GM21576 (cell line): ENCODE measurements around the gene EDEM2.
"Not testable (repeated sequence)": the region's sequence is repeated elsewhere in the genome, so short reads cannot be mapped to it uniquely, and the experiment has no call there.

Experiments
- ATAC-seq: cut with Tn5 transposase; IDR thresholded peaks from one replicate; pipeline ENCODE4 v1.9.1; 2021; ENCODE audit warnings: mild to moderate bottlenecking, moderate library complexity; ENCODE audit not compliant: unreplicated experiment

Gene EDEM2

GRCh38 chr20:35133735-35134134 lies 13.4 kb downstream of the EDEM2 start:
- ATAC-seq = no peak

DNA sequence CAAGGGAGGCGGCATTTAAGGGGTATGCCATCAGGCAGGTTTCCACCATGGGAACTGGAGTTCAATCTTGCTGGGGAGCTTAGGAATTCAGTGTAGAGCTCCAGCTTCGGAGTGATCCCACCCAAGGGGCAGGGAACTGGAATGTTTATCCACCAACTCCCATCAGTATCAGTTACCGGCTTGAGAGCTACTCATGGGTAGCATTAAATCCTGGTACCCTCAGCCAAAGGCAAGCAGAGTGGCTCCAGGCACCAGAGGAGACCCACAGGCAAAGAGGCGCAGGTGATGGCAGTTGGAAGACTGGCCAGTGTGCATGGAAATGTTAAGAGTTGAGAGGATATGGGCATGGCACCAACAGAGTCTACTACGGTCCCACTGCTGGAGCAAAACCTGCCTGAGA lies 14.1 kb downstream of the EDEM2 start:
- ATAC-seq = no peak

- no peak for ATAC-seq
These were observed 15.2 kb downstream of the EDEM2 start for GRCh38 chr20:35131934-35132333.

DNA sequence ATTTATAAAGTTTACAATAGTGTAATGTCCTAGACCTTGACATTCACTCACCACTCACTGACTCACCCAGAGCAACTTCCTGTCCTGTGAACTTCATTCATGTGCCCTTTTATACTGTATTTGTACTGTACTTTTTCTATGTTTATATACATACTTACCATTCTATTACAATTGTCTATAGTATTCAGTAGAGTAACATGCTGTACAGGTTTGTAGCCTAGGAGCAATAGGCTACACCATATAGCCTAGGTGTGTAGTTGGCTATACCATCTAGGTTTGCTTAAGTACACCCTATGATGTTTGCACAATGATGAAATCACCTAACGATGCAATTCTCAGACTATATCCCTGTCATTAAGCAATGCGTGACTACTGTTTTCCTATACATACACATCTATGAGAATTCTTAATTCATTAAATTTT lies 17.5 kb downstream of the EDEM2 start:
- no peak for ATAC-seq

GRCh38 chr20:35125753-35126152 lies 21.4 kb downstream of the EDEM2 start:
- ATAC-seq = no peak

GRCh38 chr20:35122756-35123405 lies 24.3 kb downstream of the EDEM2 start:
- ATAC-seq = no peak

DNA sequence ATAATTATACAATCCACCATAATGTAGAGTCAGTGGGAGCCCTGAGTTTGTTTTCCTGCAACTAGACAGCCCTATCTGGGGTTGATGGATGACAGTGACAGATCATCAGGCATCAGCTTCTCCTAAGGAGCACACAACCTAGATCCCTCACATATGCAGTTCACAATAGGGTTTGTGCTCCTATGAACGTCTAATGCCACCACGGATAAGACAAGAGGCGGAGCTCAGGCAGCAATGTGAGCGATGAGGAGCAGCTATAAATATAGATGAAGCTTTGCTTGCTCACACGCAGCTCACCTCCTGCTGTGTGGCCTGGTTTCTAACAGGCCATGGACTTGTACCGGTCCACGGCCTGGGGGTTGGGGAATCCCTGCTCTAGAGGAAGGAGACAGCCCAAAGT lies 25.9 kb downstream of the EDEM2 start:
- no peak for ATAC-seq

DNA sequence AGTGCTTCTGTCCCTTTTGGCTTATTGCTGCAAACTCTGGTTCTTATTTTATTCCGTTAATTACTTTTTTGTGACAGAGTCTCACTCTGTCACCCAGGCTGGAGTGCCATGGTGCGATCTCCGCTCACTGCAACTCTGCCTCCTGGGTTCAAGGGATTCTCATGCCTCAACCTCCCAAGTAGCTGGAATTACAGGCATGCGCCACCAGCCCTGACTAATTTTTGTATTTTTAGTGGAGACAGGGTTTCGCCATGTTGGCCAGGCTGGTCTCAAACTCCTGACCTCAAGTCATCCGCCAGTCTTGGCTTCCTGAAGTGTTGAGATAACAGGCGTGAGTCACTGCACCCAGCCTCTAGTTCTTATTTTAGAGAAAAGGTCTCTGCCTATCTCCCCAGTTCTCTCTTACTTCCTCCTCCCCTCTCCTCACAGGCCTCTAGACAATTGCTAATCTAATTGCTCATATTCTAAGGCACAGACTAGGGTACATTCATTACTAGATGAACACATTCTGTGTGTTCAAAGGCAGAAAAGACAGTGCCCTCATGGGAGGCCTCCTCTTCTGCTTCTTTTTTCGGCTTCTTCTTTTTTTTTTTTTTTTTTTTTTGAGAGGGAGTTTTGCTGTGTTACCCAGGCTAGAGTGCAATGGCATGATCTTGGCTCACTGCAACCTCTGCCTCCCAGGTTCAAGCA lies 27.0 kb downstream of the EDEM2 start:
- ATAC-seq = no peak

DNA sequence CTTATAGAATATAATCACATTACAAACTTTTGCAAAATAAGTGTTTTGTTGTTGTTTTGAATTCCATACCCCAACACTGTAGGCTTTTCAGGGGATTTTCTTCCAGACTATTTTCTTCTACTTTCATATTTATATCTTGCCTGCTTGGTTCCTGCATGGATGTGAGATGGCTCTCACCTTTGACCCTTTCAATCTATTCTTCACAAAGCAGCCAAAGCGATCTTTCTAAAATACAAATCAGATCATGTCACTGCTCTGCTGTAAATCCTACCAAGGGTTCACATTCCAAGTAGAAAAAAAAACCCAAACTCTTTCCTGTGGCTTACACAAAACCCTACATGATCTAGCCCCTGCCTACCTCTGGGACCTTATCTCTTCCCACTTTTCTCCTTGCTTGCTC lies 29.5 kb downstream of the EDEM2 start:
- ATAC-seq = no peak

DNA sequence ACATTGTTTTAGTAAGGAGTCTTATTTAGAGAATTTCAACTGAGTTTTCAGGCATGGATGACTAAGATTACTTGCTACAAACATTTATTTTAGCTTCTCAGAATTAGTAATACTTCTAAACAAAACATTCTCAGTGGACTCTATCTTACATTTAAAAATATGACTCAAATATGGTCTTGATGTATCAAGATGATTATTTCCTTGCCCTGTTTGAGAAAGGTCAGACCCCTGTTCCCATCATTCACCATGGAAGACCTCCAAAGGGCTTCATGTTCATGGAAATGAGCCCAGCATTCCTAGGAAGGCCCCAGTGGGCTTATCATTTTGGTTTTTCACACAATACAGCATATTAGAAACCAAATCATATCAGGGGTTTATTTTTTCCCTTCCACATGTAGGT lies 29.9 kb downstream of the EDEM2 start:
- no peak for ATAC-seq

- no peak for ATAC-seq
These were observed 30.9 kb downstream of the EDEM2 start for GRCh38 chr20:35116258-35116657.

- no peak for ATAC-seq
These were observed 31.5 kb downstream of the EDEM2 start for GRCh38 chr20:35115606-35116005.

DNA sequence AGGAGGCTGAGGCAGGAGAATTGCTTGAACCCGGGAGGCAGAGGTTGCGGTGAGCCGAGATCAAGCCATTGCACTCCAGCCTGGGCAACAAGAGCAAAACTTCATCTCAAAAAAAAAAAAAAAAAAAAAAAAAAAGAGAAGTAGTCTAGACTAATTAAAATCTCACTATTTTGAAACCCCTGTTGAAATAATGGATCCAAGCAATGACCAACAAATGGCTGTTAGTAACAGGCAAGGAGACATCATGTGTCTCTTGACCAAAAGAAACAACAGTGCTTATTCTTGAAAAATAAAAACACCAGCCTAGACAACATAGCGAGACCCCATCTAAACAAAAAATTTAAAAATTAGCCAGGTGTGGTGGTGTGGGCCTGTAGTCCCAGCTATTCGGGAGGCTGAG lies 34.9 kb downstream of the EDEM2 start:
- ATAC-seq = not testable (repeated sequence)

DNA sequence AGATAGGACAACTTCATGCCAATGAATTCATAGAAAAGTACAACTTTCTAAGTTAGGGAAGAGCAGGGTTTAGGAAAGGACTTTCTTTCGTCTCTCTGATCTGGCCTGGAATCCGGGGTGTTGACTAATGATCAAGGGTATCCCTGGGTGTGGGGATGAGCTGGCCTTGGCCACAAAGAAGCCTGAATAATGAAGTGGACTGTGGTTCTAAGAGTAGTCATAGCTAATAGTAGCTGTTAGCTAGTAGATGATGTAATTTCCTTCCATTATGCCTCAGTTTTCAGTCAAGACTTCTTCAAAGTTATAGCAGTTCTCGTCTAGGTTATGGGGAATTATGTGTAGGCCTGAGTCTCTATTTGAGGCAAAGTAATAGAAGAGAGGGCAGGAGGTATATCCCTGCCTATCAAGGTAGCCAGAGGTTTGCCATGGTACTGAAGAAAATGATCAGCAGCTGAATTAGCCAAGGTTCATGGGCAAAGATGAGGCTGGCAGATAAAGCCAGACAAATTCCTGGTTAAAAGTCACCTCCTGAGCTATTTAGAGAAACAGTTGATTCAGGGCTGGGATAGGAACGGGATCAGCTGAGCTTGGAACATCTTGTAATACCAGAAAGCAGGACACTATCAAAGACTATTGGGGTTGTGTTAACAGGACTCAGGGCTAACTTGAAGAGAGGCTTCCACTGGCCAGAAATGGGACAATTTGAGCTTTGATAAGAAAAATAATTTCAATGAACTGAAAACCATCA lies 35.8 kb downstream of the EDEM2 start:
- ATAC-seq = no peak

GRCh38 chr20:35108921-35109320 lies 38.2 kb downstream of the EDEM2 start:
- no peak for ATAC-seq

- no peak for ATAC-seq
These were observed 40.2 kb downstream of the EDEM2 start for GRCh38 chr20:35106827-35107380.

DNA sequence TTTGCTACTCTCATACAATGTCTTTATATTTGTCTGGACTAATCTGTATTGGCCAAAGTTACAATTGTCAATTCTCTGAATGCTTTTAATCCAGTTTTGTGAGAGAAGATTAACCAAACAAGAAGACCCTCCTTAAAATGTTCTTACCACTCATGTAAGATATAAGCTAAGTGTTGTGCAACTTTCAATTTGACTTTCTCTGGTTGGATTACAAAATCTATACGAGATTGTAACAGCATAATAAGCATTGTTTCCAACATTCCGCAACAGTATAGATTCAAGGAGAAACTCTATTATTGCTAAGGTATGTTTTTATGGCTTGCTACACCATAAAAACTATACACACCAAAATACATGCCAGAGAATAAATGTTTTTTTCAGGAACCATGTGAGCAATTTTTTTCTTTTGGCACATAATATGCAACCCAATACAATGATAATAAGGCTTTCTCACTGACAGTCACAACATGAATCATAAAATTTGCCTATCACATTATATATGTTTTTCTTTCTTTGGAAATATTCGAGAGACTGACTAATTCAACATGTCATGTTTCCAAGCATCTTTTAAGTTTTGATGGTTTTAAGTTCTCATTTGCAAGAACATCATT lies 42.3 kb downstream of the EDEM2 start:
- no peak for ATAC-seq

DNA sequence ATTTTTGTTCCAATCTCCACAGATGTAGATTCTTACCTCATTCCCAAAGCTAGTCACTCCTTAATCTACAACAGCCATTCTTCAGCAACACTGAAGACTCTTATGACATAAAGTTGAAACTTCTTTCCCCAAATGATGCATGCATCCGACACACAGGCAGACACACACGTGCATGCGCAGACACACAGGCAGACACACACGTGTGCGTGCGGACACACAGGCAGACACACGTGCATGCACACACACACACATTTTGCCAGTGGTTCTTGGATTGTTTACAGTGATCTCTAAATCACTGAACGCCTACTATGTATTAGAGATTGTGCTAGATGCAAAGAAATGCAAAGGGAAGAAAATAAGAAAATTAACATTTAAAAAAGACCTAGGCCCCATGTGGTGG lies 45.5 kb downstream of the EDEM2 start:
- no peak for ATAC-seq

DNA sequence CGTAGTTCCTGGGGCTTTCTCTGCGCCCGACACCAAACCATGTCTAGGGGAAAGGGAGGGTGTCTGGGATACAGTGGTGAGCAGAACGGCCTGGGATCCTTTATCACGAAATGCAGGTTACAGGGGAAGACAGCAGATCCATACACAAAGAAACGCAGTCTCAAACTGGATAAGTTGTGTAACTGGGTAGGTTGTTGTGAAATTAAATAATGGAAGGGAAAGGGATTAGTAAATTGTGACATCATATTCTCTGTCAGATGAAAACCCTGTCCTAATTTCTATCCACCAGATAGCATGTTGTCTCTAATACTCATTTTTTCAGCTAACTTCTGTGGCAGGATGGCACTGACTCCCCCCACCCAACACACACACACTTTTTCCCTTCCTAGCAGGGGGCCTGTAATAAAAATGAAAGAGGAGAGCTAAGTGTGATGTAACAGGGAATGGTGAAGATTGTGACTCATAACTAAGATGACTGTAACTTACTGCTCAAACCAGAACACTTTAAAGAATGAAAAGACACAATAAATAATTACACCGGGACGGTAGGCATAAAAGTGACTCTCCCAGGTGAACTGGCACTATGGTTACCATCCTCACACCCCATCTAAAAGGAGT lies 53.8 kb downstream of the EDEM2 start:
- no peak for ATAC-seq

- peak; percentile 89 for ATAC-seq
These were observed 54.4 kb downstream of the EDEM2 start, which contains the start of gene TRPC4AP for GRCh38 chr20:35092524-35093266. TRPC4AP (minus strand) TSS chr20:35092807; CDS start chr20:35092781, 26 bp downstream.
